ENCODE data around the gene HSF5. TPM values are rescaled to one million over a fixed set of nuclear protein-coding genes. Genes with fewer than 3 reads are reported as not detected.

The HSF5 gene
- total and polyA plus RNA-seq, 2 of the 13 experiments (the other 11 are each of a cell fraction or from before 2014, with no cell fraction given): not detected

GRCh38 chr17:58417300-58418092 lies 70.7 kb downstream of the HSF5 start, which contains the start of gene RNF43 (continued):
- TF ChIP-seq ZNF761 (CRISPR knock-in tag; conservative IDR thresholded peaks at IDR 0.05) (peak; percentile 85), MATR3 (CRISPR knock-in tag; IDR thresholded peaks at IDR 0.05) (no peak), ZNF724P (CRISPR knock-in tag; IDR thresholded peaks at IDR 0.05; ENCODE audit: borderline replicate concordance) (peak; percentile 81; the same call in 1 of the 2 replicates), IRX3 (CRISPR knock-in tag; IDR thresholded peaks at IDR 0.05; ENCODE audit: borderline replicate concordance, low read depth) (no peak), MTA1 (CRISPR knock-in tag; IDR thresholded peaks at IDR 0.05; ENCODE audit: borderline replicate concordance) (peak; percentile 84), ZNF639 (CRISPR knock-in tag; conservative IDR thresholded peaks at IDR 0.05) (peak; percentile 61; the same call in 1 of the 2 replicates), SATB2 (CRISPR knock-in tag; IDR thresholded peaks at IDR 0.05) (no peak; the same call in 1 of the 2 replicates), RAD51 (IDR thresholded peaks at IDR 0.05; ENCODE audit: borderline replicate concordance) (no peak), ZNF891 (CRISPR knock-in tag; IDR thresholded peaks at IDR 0.05) (no peak; the same call in 1 of the 2 replicates), TGIF2 (CRISPR knock-in tag; IDR thresholded peaks at IDR 0.05) (no peak; the same call in 1 of the 2 replicates), KDM6A (CRISPR knock-in tag; IDR thresholded peaks at IDR 0.05; ENCODE audit: low read depth) (peak; percentile 18; the same call in 1 of the 2 replicates), KLF15 (CRISPR knock-in tag; IDR thresholded peaks at IDR 0.05; ENCODE audit: borderline replicate concordance) (peak; percentile 81; the same call in 1 of the 2 replicates), RAD21 (CRISPR knock-in tag; IDR thresholded peaks at IDR 0.05) (peak; percentile 97), GLI4 (CRISPR knock-in tag; IDR thresholded peaks at IDR 0.05; ENCODE audit: borderline replicate concordance) (no peak), POLR2AphosphoS5 (IDR thresholded peaks at IDR 0.05; ENCODE audit: low read depth, low read length) (peak; percentile 99), CBX5 (CRISPR knock-in tag; IDR thresholded peaks at IDR 0.05; ENCODE audit: borderline replicate concordance) (peak; percentile 92; the same call in 1 of the 2 replicates), ZNF660 (CRISPR knock-in tag; IDR thresholded peaks at IDR 0.05; ENCODE audit: borderline replicate concordance, low read depth) (no peak), SP2 (CRISPR knock-in tag; IDR thresholded peaks at IDR 0.05) (no peak), TAF15 (IDR thresholded peaks at IDR 0.05; ENCODE audit: low read depth, low read length, poor library complexity, severe bottlenecking) (no peak), SAP130 (CRISPR knock-in tag; IDR thresholded peaks at IDR 0.05; ENCODE audit: low read depth) (peak; percentile 98), ZNF768 (CRISPR knock-in tag; IDR thresholded peaks at IDR 0.05) (no peak), TFAP4 (IDR thresholded peaks at IDR 0.05; ENCODE audit: borderline replicate concordance, low read depth) (peak; percentile 80; the same call in 1 of the 2 replicates), IKZF4 (CRISPR knock-in tag; IDR thresholded peaks at IDR 0.05; ENCODE audit: borderline replicate concordance, low read depth, not compliant biosample characterization) (no peak)
- TF ChIP-seq, protein P1, sequence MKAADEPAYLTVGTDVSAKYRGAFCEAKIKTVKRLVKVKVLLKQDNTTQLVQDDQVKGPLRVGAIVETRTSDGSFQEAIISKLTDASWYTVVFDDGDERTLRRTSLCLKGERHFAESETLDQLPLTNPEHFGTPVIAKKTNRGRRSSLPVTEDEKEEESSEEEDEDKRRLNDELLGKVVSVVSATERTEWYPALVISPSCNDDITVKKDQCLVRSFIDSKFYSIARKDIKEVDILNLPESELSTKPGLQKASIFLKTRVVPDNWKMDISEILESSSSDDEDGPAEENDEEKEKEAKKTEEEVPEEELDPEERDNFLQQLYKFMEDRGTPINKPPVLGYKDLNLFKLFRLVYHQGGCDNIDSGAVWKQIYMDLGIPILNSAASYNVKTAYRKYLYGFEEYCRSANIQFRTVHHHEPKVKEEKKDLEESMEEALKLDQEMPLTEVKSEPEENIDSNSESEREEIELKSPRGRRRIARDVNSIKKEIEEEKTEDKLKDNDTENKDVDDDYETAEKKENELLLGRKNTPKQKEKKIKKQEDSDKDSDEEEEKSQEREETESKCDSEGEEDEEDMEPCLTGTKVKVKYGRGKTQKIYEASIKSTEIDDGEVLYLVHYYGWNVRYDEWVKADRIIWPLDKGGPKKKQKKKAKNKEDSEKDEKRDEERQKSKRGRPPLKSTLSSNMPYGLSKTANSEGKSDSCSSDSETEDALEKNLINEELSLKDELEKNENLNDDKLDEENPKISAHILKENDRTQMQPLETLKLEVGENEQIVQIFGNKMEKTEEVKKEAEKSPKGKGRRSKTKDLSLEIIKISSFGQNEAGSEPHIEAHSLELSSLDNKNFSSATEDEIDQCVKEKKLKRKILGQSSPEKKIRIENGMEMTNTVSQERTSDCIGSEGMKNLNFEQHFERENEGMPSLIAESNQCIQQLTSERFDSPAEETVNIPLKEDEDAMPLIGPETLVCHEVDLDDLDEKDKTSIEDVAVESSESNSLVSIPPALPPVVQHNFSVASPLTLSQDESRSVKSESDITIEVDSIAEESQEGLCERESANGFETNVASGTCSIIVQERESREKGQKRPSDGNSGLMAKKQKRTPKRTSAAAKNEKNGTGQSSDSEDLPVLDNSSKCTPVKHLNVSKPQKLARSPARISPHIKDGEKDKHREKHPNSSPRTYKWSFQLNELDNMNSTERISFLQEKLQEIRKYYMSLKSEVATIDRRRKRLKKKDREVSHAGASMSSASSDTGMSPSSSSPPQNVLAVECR (CRISPR knock-in tag; IDR thresholded peaks at IDR 0.05; ENCODE audit: borderline replicate concordance): peak; percentile 92; the same call in 1 of the 2 replicates

All from HepG2 (cell line).